GM21367 (cell line): ENCODE data around the gene DNAJA4.

Source experiments
- ATAC-seq: cut with Tn5 transposase; IDR thresholded peaks from one replicate; pipeline ENCODE4 v1.9.1; 2021; ENCODE audit not compliant: unreplicated experiment

DNAJA4 gene

DNA sequence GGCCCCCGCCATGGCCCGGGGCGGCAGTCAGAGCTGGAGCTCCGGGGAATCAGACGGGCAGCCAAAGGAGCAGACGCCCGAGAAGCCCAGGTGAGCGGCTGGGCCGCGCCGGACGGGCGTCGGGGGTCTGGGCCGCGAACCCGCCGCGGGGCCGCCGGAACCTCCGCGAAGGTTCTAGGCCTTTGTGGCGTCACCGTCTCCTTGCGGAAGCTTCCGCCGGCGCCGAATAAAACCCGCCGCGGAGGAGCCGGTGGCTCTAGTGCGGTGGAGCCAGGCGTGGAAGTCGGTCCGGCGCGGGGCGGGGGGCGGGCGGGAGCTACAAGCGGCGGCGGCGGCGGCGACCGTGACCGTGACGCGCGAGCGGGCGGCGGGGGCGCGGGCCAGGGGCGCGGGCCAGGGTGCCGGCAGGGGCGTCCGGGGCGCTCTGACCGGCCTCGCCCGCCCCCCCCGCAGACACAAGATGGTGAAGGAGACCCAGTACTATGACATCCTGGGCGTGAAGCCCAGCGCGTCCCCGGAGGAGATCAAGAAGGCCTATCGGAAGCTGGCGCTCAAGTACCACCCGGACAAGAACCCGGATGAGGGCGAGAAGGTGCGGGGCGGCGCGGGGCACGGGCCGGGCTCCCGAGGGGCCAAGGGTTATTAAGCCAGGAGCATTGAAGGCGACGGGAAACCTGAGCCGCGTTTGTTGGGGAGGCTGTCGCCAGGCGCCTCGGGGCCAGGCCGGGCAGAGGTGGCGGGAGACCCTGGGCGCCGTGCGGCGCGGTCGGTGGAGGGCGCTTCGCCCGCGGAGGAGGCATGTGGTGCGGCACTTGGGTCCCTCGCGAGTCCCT lies at the start of gene DNAJA4:
TSS of gene DNAJA4 (plus strand) at position 259 of the 833 bp plus-strand sequence. CDS start at position 461, 202 bp downstream.
- ATAC-seq: no peak

GRCh38 chr15:78216276-78217104 lies 47.9 kb upstream of the DNAJA4 start:
- no peak for ATAC-seq

GRCh38 chr15:78220713-78221112 lies 43.6 kb upstream of the DNAJA4 start:
- no peak for ATAC-seq

- ATAC-seq: no peak
Observed at GRCh38 chr15:78222745-78223395, 41.5 kb upstream of the DNAJA4 start.

DNA sequence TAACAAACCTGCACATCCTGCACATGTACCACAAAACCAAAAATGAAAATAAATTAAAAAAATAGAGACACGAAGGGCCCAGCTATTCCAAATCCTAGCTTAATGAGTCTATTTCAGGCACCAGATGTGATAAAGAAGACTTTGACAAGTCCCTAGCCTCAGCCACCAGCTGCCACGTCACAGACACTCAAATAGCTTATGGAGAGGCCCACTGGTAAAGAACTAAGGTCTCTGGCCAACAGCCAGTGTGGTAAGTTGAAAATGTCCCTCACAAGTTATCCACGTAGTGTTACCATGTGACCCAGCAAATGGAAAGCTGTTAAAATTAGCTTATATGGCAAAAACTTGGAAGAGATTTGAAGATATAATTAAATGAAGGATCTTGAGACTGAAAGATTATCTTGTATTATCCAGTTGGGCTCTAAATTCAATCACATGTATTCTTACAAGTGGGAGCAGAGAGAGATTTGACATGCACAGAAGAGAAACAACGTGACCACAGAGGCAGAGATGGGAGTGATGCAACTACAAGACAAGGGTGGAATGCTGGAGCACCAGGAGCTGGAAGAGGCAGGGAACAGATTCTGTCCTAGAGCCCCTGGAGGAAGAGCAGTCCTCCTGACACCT lies 40.9 kb upstream of the DNAJA4 start:
- ATAC-seq: no peak

GRCh38 chr15:78224023-78224411 lies 40.3 kb upstream of the DNAJA4 start:
- ATAC-seq: no peak

- no peak for ATAC-seq
Observed at GRCh38 chr15:78225783-78226541, 38.4 kb upstream of the DNAJA4 start.

- ATAC-seq: no peak
Observed at GRCh38 chr15:78228356-78228996, 35.9 kb upstream of the DNAJA4 start.

DNA sequence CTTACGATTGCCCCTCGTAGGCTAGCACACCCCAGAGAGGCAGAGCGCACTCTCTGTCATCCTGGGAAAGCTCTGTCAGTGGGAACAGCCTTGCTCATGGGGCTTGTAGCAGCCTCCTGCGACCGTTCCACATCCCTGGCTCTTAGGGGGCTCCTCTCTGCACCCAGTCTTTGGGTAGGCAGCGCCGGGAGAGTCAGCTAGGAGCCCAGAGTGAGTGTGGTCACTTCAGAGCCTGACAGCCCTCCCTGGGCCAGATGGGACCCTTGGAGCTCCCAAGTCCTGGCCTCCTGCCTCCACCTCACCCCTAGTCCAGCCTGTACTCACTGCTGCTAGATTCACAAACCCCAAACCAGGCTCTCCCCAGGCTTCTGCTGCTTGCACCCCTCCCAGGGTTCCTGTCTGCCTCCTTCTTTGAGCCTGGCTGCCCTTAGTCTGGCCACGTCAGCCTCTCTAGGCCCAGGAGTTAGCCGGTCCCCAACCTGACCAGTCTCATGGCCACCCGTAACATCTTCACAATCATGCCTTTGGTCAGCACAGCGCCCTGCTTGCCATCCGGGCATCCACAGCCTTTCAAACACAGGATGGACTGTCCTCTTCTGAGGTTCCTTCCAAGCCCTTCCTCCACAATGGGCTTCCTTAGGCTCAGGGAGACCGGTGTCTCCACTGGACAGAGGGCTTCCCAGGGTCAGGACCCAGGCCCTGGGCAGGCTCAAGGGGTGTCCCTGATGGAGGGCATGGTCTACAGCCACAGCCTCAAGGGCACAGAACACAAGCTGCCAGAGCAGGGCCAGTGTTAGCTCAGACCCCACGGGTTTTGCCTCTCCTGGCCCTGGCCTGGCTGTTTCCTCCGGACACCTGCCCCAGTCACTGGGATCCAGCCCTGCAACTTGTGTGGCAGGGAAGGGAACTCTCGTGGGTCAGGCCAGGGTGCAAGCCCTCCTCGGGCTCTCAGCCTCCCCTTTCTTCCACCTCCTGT lies 34.6 kb upstream of the DNAJA4 start:
- ATAC-seq: no peak

DNA sequence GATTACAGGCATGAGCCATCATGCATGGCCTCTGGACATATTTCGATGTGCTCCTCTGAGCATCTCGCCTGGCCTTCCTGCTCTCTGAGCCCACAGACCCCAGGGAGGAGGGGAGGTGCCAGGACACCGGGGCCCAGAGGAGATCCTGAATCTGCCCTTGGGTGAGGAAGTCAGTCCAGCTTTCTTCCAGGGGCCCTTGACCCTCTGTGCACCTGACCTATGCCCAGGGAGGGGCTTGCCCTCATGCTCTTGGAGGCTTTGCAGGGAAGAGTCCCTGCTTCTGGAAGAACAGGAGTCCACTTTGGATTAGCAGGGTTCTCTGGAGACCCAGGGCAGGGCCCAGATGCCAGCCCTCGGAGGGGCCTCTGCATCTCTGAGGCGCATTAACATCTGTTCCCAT lies 31.4 kb upstream of the DNAJA4 start:
- no peak for ATAC-seq

GRCh38 chr15:78233496-78233895 lies 30.9 kb upstream of the DNAJA4 start:
- no peak for ATAC-seq

DNA sequence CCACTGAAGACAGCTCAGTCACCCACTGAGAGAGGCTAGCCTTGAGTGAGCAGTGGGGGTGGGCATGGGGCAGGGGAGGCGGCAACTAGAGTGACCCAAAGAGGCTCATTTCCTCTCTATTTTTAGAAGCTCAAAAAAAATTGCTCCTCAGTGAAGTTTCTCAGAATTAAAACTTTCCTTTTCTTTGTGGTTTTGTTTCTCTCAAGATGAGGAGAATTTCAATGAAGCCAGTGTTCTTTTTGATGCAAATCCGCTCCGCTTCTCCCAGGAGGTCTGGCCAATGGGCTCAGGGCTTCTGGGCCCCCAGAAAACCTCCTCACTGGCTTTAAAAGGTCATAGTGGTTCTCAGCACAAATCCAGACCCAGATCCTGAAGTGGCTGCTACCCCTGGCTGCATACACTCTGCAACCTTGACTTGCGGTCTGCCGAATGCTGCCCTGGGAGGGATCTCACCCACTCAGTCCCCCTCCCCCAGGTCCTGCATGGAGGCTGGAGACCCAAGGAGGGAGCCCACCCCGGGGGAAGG lies 29.8 kb upstream of the DNAJA4 start, which contains the start of gene ACSBG1:
TSS of gene ACSBG1 (minus strand) at position 51 of the 526 bp plus-strand sequence. CDS start 64 bp downstream, outside the sequence.
- no peak for ATAC-seq

DNA sequence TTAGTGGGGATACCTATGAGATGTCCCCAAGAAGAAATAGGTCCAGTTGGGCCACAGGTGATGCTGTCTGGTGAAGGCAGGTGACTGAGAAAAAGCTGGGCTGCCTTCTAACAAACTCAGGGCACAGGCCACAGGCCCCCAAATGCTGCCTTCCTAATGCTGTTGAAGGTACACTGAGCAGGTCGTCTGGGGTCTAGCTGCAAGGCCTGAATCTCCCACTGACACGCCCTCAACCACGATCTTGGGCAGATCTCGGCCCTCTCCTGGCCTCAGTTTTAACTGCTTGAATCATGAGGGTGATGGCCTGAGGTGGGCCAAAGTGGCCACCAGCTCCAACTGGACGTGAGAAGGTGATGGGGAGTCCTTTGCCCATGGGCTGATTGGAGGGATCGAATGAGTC lies 27.9 kb upstream of the DNAJA4 start:
- ATAC-seq: no peak

- ATAC-seq: no peak
Observed at GRCh38 chr15:78237146-78237545, 27.2 kb upstream of the DNAJA4 start.

DNA sequence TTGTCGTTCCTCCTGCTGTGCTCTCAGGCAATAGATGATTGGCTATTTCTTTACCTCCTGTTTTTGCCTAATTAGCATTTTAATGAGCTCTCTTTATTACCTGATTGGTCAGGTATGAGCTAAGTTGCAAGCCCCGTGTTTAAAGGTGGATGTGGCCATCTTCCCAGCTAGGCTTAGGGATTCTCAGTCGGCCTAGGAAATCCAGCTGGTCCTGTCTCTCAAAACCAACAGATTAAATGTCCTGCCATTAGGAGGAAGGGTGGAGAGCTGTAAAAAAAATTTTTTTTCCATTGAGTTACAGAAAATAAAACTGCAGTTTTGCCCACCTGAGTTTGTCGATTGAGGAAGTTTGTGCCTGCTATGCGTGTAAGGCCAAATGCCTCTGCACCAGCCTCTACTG lies 24.6 kb upstream of the DNAJA4 start:
- ATAC-seq: no peak

DNA sequence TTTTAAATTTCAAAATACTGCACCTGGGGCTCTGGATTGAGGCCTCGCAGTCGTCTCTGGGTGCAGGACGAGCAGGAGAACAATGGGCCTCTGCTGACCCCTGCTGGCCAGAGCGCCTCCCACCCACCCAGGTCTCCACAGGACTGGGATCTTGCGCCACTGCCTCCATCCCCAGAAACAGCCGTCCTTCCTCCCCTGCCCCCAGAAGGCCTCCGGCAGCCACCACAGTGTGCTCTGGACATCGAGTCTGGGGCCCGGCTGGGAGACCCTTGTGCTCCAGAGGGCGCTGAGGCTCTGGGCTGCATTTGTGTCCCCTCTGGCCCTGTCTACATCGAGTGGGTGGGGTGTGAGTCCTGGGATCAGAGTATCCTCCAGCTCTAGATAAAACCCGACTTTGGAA lies 23.3 kb upstream of the DNAJA4 start:
- no peak for ATAC-seq

GRCh38 chr15:78242128-78242527 lies 22.2 kb upstream of the DNAJA4 start:
- ATAC-seq: no peak

GRCh38 chr15:78243058-78243457 lies 21.3 kb upstream of the DNAJA4 start:
- no peak for ATAC-seq
